Measurements from ENCODE around the gene TRIM54. TPM values are rescaled to one million over a fixed set of nuclear protein-coding genes. Genes with fewer than 3 reads are reported as not detected.

Gene TRIM54
- total RNA-seq, 1 experiment from 2014 or later: 0.99 TPM

DNA sequence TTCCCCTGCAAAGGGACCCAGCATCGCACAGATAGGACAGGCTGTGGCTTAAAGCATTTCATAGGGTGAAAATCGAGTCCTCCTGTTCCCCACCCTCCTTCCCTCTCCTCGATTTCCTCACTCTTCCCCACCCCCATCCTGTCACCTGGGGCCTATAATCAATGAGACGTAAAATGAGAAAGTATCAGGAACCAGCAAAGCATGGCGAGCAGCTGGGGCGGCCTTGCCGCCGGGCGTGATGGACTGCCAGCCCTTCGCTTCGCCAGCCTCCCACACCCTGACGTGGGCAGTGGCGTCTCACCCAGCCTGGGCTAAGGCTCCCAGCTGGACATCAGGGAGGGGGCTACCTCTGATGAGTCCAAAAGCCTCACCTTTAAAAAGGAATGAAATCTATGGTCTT lies 30.5 kb upstream of the TRIM54 start:
- no peak overlapping the region for H3K4me3 Mint-ChIP-seq (ENCODE audit: low read depth, unreplicated experiment)
- no peaks in the 10 kb centered on the region for H3K4me1 Mint-ChIP-seq (ENCODE audit: low read depth, unreplicated experiment)
- no TSS peak for BruUV-seq (replicated peaks)
- CTCF ChIA-PET: interaction anchor here (1.3 kb wide), 1 partner anchor 51 kb away, joined by 11 read pairs; no protein-coding TSS in a partner anchor
- H3K27ac Mint-ChIP-seq (ENCODE audit: unreplicated experiment): no peak overlapping the region
- no peaks in the 10 kb centered on the region for H3K9me3 Mint-ChIP-seq (ENCODE audit: low read depth, unreplicated experiment)
- intact Hi-C loops (cut with micrococcal nuclease; ENCODE audit: unreplicated experiment): no loop called here
- TF ChIP-seq, protein P1, sequence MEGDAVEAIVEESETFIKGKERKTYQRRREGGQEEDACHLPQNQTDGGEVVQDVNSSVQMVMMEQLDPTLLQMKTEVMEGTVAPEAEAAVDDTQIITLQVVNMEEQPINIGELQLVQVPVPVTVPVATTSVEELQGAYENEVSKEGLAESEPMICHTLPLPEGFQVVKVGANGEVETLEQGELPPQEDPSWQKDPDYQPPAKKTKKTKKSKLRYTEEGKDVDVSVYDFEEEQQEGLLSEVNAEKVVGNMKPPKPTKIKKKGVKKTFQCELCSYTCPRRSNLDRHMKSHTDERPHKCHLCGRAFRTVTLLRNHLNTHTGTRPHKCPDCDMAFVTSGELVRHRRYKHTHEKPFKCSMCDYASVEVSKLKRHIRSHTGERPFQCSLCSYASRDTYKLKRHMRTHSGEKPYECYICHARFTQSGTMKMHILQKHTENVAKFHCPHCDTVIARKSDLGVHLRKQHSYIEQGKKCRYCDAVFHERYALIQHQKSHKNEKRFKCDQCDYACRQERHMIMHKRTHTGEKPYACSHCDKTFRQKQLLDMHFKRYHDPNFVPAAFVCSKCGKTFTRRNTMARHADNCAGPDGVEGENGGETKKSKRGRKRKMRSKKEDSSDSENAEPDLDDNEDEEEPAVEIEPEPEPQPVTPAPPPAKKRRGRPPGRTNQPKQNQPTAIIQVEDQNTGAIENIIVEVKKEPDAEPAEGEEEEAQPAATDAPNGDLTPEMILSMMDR (IDR thresholded peaks at IDR 0.05; ENCODE audit: unreplicated experiment): no peak
- peaks cover 22% of the 10 kb centered on the region for H3K36me3 Mint-ChIP-seq (ENCODE audit: insufficient read depth, unreplicated experiment)
- no peak for DNase-seq
- peaks cover 79% of the 10 kb centered on the region for H3K27me3 Mint-ChIP-seq (ENCODE audit: unreplicated experiment)

DNA sequence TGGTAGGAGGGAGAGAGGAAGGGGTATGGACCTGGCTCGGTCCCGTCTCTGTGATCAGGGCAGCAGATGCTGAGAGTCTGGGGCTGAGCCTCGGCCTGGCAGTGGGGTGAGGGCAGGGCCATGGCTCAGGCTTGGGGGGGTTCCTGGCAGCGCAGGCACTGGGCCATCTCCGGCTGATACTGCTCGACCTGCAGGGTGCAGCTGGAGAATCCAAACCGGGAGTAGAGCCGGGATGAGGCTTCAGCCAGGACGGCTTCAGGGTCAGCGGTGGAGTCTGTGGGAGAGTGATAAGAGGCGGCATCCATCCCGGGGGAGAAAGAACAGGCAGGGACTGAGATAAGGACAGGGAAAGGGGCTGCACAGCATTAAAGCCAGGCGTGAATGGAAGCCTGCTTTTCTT lies 27.0 kb upstream of the TRIM54 start:
- no peaks in the 10 kb centered on the region for H3K9me3 Mint-ChIP-seq (ENCODE audit: low read depth, unreplicated experiment)
- no peak for DNase-seq
- intact Hi-C loops (cut with micrococcal nuclease; ENCODE audit: unreplicated experiment): no loop called here
- TF ChIP-seq, protein P1 (IDR thresholded peaks at IDR 0.05; ENCODE audit: unreplicated experiment): no peak
- CTCF ChIA-PET: no interaction called here
- H3K4me3 Mint-ChIP-seq (ENCODE audit: low read depth, unreplicated experiment): no peak overlapping the region
- no peak overlapping the region for H3K27ac Mint-ChIP-seq (ENCODE audit: unreplicated experiment)
- peaks cover 76% of the 10 kb centered on the region for H3K27me3 Mint-ChIP-seq (ENCODE audit: unreplicated experiment)
- no peaks in the 10 kb centered on the region for H3K36me3 Mint-ChIP-seq (ENCODE audit: insufficient read depth, unreplicated experiment)
- no TSS peak for BruUV-seq (replicated peaks)
- no peaks in the 10 kb centered on the region for H3K4me1 Mint-ChIP-seq (ENCODE audit: low read depth, unreplicated experiment)

DNA sequence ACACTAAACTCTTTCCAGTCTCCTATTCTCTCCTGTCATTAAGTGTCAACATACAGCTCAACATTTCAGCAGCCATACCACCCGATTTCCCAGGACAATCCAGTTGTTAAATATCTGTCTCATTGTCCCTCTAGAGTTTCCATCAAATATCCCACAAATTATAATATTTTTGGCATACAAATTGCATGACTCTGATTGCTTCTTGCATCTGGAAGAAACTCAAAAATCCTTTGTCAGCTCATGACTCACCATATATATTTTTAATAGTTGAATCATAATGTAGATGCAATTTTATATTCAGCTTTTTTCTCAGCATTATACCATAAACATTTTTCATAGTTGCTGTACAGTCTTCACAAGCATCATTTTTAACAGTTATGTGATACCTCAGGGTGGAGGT lies 26.6 kb upstream of the TRIM54 start:
- no peaks in the 10 kb centered on the region for H3K4me1 Mint-ChIP-seq (ENCODE audit: low read depth, unreplicated experiment)
- no peak overlapping the region for H3K4me3 Mint-ChIP-seq (ENCODE audit: low read depth, unreplicated experiment)
- TF ChIP-seq, protein P1 (IDR thresholded peaks at IDR 0.05; ENCODE audit: unreplicated experiment): no peak
- H3K27me3 Mint-ChIP-seq (ENCODE audit: unreplicated experiment): peaks cover 76% of the 10 kb centered on the region
- CTCF ChIA-PET: no interaction called here
- no peak overlapping the region for H3K27ac Mint-ChIP-seq (ENCODE audit: unreplicated experiment)
- no peaks in the 10 kb centered on the region for H3K36me3 Mint-ChIP-seq (ENCODE audit: insufficient read depth, unreplicated experiment)
- intact Hi-C loops (cut with micrococcal nuclease; ENCODE audit: unreplicated experiment): no loop called here
- DNase-seq: no peak
- no TSS peak for BruUV-seq (replicated peaks)
- no peaks in the 10 kb centered on the region for H3K9me3 Mint-ChIP-seq (ENCODE audit: low read depth, unreplicated experiment)

DNA sequence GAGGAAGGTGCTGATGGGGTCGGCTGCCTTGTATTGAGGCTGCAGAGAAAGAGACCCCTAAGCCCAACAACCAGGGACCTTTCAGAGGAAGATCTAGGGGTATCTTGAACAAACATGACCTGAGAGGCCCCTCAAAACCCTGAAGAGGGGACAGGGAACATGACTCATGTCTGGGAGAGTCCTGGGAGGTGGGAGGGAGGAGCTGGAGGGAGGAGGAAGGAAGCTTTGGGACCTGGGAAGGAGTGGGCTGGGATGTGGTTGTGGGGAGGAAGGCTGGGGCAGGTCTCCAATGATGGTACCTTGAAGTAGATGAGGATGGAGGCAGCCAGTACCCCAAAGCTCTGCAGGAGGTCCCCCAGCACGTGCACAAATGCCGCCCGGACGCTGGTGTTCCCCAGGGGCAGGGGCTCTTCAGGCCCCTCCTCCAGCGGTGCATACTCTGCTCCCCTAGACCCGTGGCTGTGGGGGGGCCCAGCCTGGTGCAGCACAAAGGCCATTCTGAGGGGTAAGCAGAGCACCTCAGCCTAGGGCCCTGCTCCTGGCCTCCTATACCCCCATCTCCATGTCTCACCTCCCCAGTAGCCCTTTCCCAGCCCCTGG lies 25.3 kb upstream of the TRIM54 start:
- TF ChIP-seq, protein P1 (IDR thresholded peaks at IDR 0.05; ENCODE audit: unreplicated experiment): no peak
- H3K4me3 Mint-ChIP-seq (ENCODE audit: low read depth, unreplicated experiment): no peak overlapping the region
- no peaks in the 10 kb centered on the region for H3K4me1 Mint-ChIP-seq (ENCODE audit: low read depth, unreplicated experiment)
- H3K27me3 Mint-ChIP-seq (ENCODE audit: unreplicated experiment): peaks cover 77% of the 10 kb centered on the region
- no peaks in the 10 kb centered on the region for H3K36me3 Mint-ChIP-seq (ENCODE audit: insufficient read depth, unreplicated experiment)
- intact Hi-C loops (cut with micrococcal nuclease; ENCODE audit: unreplicated experiment): no loop called here
- no peak for DNase-seq
- H3K27ac Mint-ChIP-seq (ENCODE audit: unreplicated experiment): no peak overlapping the region
- CTCF ChIA-PET: no interaction called here
- no TSS peak for BruUV-seq (replicated peaks)
- no peaks in the 10 kb centered on the region for H3K9me3 Mint-ChIP-seq (ENCODE audit: low read depth, unreplicated experiment)

Measured in Calu3 (cell line).